GM23248 (cell line): ENCODE results near the gene MYO9A. TPM values are rescaled to one million over a fixed set of nuclear protein-coding genes. Genes with fewer than 3 reads are reported as not detected.
A peak's percentile ranks its signal among the peaks of the same experiment; 100 is the strongest.

Source experiments
- DNase-seq: peaks from one replicate; pipeline ENCODE4 v3.0.0-alpha.2; 2015
- H2AFZ ChIP-seq: fragments of 200-600 bp; sonication (generic); 2 replicates; pipeline ENCODE4 v1.6.1; 2016; ENCODE audit warnings: antibody characterized with exemption
- H3F3A ChIP-seq: fragments of 200-600 bp; sonication (generic); 2 replicates; pipeline ENCODE4 v1.6.1; 2016; ENCODE audit warnings: mild to moderate bottlenecking, antibody characterized with exemption, mixed run types; ENCODE audit not compliant: insufficient read depth
- H3K27ac ChIP-seq: fragments of 200-600 bp; sonication (generic); 2 replicates; pipeline ENCODE4 v1.5.1; 2016; ENCODE audit warnings: mild to moderate bottlenecking
- H3K27me3 ChIP-seq: fragments of 200-600 bp; sonication (generic); replicated peaks from 2 replicates; pipeline ENCODE4 v1.6.1; 2016; ENCODE audit warnings: mild to moderate bottlenecking; ENCODE audit not compliant: insufficient read depth
- H3K36me3 ChIP-seq: fragments of 200-600 bp; sonication (generic); 2 replicates; pipeline ENCODE4 v1.6.1; 2016; ENCODE audit warnings: low read depth, mild to moderate bottlenecking
- H3K4me1 ChIP-seq: fragments of 200-600 bp; sonication (generic); 2 replicates; pipeline ENCODE4 v1.6.1; 2016; ENCODE audit warnings: mild to moderate bottlenecking; ENCODE audit not compliant: insufficient read depth
- H3K4me2 ChIP-seq: fragments of 200-600 bp; sonication (generic); one replicate; pipeline ENCODE4 v1.6.1; 2016; ENCODE audit warnings: mild to moderate bottlenecking; ENCODE audit not compliant: unreplicated experiment
- H3K4me3 ChIP-seq: fragments of 200-600 bp; sonication (generic); 2 replicates; pipeline ENCODE4 v1.5.1; 2016; ENCODE audit warnings: mild to moderate bottlenecking
- H3K79me2 ChIP-seq: fragments of 200-600 bp; sonication (generic); 2 replicates; pipeline ENCODE4 v1.6.1; 2016; ENCODE audit warnings: mild to moderate bottlenecking; ENCODE audit not compliant: insufficient read depth
- H3K9ac ChIP-seq: fragments of 200-600 bp; sonication (generic); 2 replicates; pipeline ENCODE4 v1.6.1; 2016; ENCODE audit warnings: mild to moderate bottlenecking
- H3K9me2 ChIP-seq: fragments of 200-600 bp; sonication (generic); 2 replicates; pipeline ENCODE4 v1.6.1; 2016; ENCODE audit warnings: mixed run types, mild to moderate bottlenecking, moderate library complexity; ENCODE audit not compliant: insufficient read depth
- H3K9me3 ChIP-seq: fragments of 200-600 bp; sonication (generic); one replicate; pipeline ENCODE4 v1.6.1; 2017; ENCODE audit warnings: low read depth
- H4K20me1 ChIP-seq: fragments of 200-600 bp; sonication (generic); 2 replicates; pipeline ENCODE4 v1.6.0; 2016; ENCODE audit not compliant: insufficient read depth
- EZH2 ChIP-seq: fragments of 200-600 bp; sonication (generic); IDR thresholded peaks from 2 replicates; pipeline ENCODE4 v1.6.1; 2018; ENCODE audit warnings: antibody characterized with exemption, mild to moderate bottlenecking; ENCODE audit not compliant: insufficient read depth, poor library complexity, severe bottlenecking
- EZH2phosphoT487 ChIP-seq: fragments of 200-600 bp; sonication (generic); IDR thresholded peaks from 2 replicates; pipeline ENCODE4 v1.6.1; 2018; ENCODE audit warnings: antibody characterized with exemption, moderate library complexity, mild to moderate bottlenecking, low read depth; ENCODE audit not compliant: insufficient read depth
- WGBS, 2 experiments: methylation state at CpG; one replicate each; pipeline ENCODE4 v1.1.6; 2015 to 2017; ENCODE audit warnings: low lambda C conversion rate in 2 of 2, low coverage in 1 of 2; ENCODE audit errors: missing lambda C conversion rate in 2 of 2; 5-methylcytosine and 5-hydroxymethylcytosine counted together
- in situ Hi-C: fragments of 300-500 bp; cut with MboI; formaldehyde crosslinking; loops from 2 replicates; pipeline ENCODE4 v1.15.0; 2020
- polyA plus RNA-seq: library from polyadenylated mRNA; unstranded; fragments of >200 nt; fragmentation: Nextera tagmentation; extraction: Ambion mirVana; gene quantifications from 2 replicates; pipeline ENCODE4 v1.2.1, GENCODE V29; 2016
- total RNA-seq: library from RNA; depleted of rRNA; stranded (reverse); fragments of >200 nt; shearing (Covaris generic); gene quantifications from 2 replicates; pipeline ENCODE4 v1.2.3, GENCODE V29; 2014

MYO9A gene
- total and polyA plus RNA-seq, 2 experiments from 2014 or later: 10.6 to 20.4 TPM

DNA sequence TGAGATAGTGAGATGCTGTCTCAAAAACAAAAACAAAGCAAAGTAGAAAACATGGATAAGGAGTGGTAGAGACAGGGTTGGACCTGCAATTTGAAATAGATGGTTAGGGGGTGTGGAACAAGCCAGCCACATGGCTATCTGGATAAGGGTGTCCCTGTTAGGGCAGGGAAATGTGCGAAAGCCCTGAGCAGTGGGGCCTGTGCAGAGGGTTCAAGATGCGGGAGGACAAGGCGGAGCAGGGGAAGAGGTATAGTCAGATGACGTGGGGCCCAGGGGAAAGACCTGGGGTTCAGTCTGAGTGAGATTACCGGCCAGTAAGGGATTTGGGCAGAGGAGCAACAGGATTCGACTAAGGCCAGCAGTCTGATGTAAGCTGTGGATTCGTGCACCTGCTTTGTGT, 326.0 kb downstream of the MYO9A start:
- H3K4me3 ChIP-seq: no peak overlapping the region
- TF ChIP-seq EZH2phosphoT487: no peak
- no peak for TF ChIP-seq EZH2
- WGBS, 2 experiments: 93 to 98% methylated on average over 7 of the region's 7 CpGs
- H3K4me2 ChIP-seq: no peak overlapping the region
- peaks cover 13% of the 10 kb centered on the region for H3K4me1 ChIP-seq
- H3K9me3 ChIP-seq: no peaks in the 10 kb centered on the region
- no peak for DNase-seq
- in situ Hi-C loops: no loop called here
- H2AFZ ChIP-seq: no peak overlapping the region
- H3K9ac ChIP-seq: no peak overlapping the region
- H3K9me2 ChIP-seq: no peaks in the 10 kb centered on the region
- no peaks in the 10 kb centered on the region for H3K27me3 ChIP-seq
- H3K27ac ChIP-seq: no peak overlapping the region
- no peaks in the 10 kb centered on the region for H4K20me1 ChIP-seq
- H3K79me2 ChIP-seq: no peaks in the 10 kb centered on the region
- peaks cover 19% of the 10 kb centered on the region; the same call in 1 of the 2 replicates for H3F3A ChIP-seq
- no peaks in the 10 kb centered on the region for H3K36me3 ChIP-seq

DNA sequence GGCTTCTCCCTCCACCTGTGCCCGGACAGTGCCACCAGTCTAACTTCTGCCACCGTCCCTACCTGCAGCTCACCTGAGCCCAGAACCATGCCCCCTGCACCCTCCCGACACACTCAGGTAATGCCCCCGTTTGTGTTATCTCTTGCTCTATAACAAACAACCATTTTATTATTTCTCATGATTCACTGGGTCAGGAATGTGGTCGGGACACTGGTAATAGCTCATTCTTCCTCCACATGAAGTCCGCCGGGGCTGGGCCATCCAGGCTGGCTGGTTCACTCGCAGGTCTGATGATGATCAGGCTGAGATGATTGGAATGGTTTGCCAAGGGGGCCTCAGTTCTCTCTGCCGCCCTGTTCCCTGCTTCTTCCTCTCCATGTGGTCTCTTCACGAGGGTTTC, 327.9 kb downstream of the MYO9A start:
- Histone ChIP-seq H3K27me3 (no peaks in the 10 kb centered on the region), H3F3A (peaks cover 19% of the 10 kb centered on the region; the same call in 1 of the 2 replicates), H3K9me2 (no peaks in the 10 kb centered on the region), H2AFZ (no peak overlapping the region), H3K4me3 (no peak overlapping the region), H3K27ac (no peak overlapping the region), H4K20me1 (no peaks in the 10 kb centered on the region), H3K4me2 (no peak overlapping the region), H3K36me3 (no peaks in the 10 kb centered on the region), H3K79me2 (no peaks in the 10 kb centered on the region), H3K9ac (no peak overlapping the region), H3K9me3 (no peaks in the 10 kb centered on the region), H3K4me1 (peaks cover 13% of the 10 kb centered on the region)
- 75% methylated on average over 10 of the region's 10 CpGs for WGBS, 2 experiments
- no peak for TF ChIP-seq EZH2
- TF ChIP-seq EZH2phosphoT487: no peak
- in situ Hi-C loops: no loop called here
- DNase-seq: peak; percentile 43

DNA sequence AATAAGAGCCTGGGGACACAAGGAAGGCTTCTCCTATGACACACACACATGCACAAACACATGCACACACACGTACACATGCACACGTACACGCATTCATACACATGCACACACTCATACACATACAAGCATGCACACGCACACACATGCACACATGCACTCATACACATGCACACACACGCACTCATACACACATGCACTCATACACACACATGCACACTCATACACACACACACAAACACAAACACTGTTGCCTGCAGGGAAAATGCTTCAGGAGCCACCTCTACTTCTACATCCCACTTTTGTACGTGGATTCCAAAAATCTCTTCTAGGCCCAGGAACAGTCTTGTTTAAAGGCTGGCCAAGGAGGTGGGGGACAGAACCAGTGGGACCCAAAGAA, 328.3 kb downstream of the MYO9A start:
- WGBS, 2 experiments: 89 to 94% methylated on average over 6 of the region's 6 CpGs
- no peak overlapping the region for H2AFZ ChIP-seq

DNA sequence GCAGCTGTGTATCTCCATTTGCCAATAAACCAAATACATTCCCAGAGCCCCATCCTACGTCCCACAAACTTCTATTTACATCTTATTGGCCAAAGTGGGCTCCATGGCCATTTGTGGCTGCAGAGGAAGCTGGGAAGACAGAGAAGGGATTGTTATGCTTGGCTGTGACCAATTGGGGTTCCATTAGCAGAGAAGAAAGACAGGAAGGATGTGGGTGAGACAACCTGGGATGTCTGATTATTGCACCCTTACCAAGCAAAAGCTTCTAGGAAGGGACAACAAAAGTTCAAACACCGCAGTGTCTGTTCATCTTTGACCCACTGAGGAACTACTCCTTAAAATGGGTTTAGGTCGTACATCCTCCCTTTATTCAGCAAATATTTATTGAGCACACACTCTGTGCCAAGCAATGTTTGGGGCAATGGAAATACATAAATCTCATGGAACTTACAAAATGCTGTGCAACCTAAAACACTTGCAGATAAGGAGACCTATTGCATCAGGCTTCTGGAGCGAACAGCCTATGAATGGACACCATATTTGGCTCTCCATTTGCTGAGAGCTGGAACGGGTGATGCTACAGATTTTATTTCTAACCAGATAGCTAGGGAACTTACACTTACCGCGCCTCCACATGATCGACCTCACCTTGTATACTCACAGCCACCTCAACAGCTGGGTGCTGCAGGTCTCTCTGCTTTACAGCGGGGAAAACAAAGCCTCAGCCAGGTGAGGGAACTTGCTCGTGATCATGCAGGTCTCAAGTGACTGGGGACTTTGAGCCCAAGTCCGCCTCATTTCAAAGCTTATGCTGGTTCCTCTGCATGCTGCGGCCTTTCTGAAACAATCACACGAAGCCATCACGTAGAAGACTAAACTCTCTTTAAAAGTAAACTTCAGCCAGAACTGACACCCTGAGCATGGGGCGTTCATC, 329.0 kb downstream of the MYO9A start:
- Histone ChIP-seq H4K20me1 (no peaks in the 10 kb centered on the region), H3K9me3 (no peaks in the 10 kb centered on the region), H3K79me2 (no peaks in the 10 kb centered on the region), H2AFZ (no peak overlapping the region), H3K27ac (no peak overlapping the region), H3K36me3 (no peaks in the 10 kb centered on the region), H3K9me2 (no peaks in the 10 kb centered on the region), H3K4me1 (peaks cover 13% of the 10 kb centered on the region), H3K4me2 (no peak overlapping the region), H3F3A (peaks cover 19% of the 10 kb centered on the region; the same call in 1 of the 2 replicates), H3K4me3 (no peak overlapping the region), H3K9ac (no peak overlapping the region), H3K27me3 (no peaks in the 10 kb centered on the region)
- in situ Hi-C loops: no loop called here
- DNase-seq: no peak
- no peak for TF ChIP-seq EZH2phosphoT487
- TF ChIP-seq EZH2: no peak
- WGBS, 2 experiments: 90 to 92% methylated on average over 14 to 15 of the region's 15 CpGs

More for the DNA sequence above, 328.3 kb downstream of the MYO9A start:
- no peaks in the 10 kb centered on the region for H4K20me1 ChIP-seq
- no peak overlapping the region for H3K4me3 ChIP-seq
- in situ Hi-C loops: no loop called here
- no peaks in the 10 kb centered on the region for H3K79me2 ChIP-seq
- no peaks in the 10 kb centered on the region for H3K9me3 ChIP-seq
- no peak for DNase-seq
- no peaks in the 10 kb centered on the region for H3K9me2 ChIP-seq
- H3K36me3 ChIP-seq: no peaks in the 10 kb centered on the region
- no peaks in the 10 kb centered on the region for H3K27me3 ChIP-seq
- H3K4me1 ChIP-seq: peaks cover 13% of the 10 kb centered on the region
- no peak overlapping the region for H3K27ac ChIP-seq
- H3F3A ChIP-seq: peaks cover 19% of the 10 kb centered on the region; the same call in 1 of the 2 replicates
- H3K4me2 ChIP-seq: no peak overlapping the region
- TF ChIP-seq EZH2phosphoT487: no peak
- no peak for TF ChIP-seq EZH2
- no peak overlapping the region for H3K9ac ChIP-seq
